ENCODE results near the gene ASCC1.

GRCh38 chr10:72076756-72077155 lies 139.3 kb downstream of the ASCC1 start:
- TF ChIP-seq CTCF (IDR thresholded peaks at IDR 0.05) = no peak
- no peak for TF ChIP-seq EP300 (IDR thresholded peaks at IDR 0.05; ENCODE audit: low read depth)
